IPS-NIHi7 (cell line): ENCODE data around the gene TMEM161A.
"Not testable (repeated sequence)": the region's sequence is repeated elsewhere in the genome, so short reads cannot be mapped to it uniquely, and the experiment has no call there.

Experiments used
- DNase-seq: peaks from one replicate; pipeline ENCODE4 v3.0.0; 2012; ENCODE audit warnings: mixed read lengths; ENCODE audit errors: extremely low spot score

TMEM161A gene

GRCh38 chr19:19122902-19123301 is 15.4 kb downstream of the TMEM161A start:
- DNase-seq, result no peak

GRCh38 chr19:19121371-19121770 is 16.9 kb downstream of the TMEM161A start:
- DNase-seq, result no peak

GRCh38 chr19:19120308-19121231 is 17.7 kb downstream of the TMEM161A start:
- peak; percentile 100 for DNase-seq

- DNase-seq, result no peak
Measured at GRCh38 chr19:19119325-19120237, 18.7 kb downstream of the TMEM161A start.

GRCh38 chr19:19115954-19116353 is 22.3 kb downstream of the TMEM161A start:
- DNase-seq, result peak; percentile 79

- no peak for DNase-seq
Measured at GRCh38 chr19:19113040-19113626, 25.1 kb downstream of the TMEM161A start.

GRCh38 chr19:19111967-19112580 is 26.2 kb downstream of the TMEM161A start:
- no peak for DNase-seq

- no peak for DNase-seq
Measured at GRCh38 chr19:19111136-19111835, 27.0 kb downstream of the TMEM161A start.

- DNase-seq, result peak; percentile 73
Measured at GRCh38 chr19:19110410-19111135, 27.7 kb downstream of the TMEM161A start.

- no peak for DNase-seq
Measured at GRCh38 chr19:19109601-19110000, 28.7 kb downstream of the TMEM161A start.

- no peak for DNase-seq
Measured at GRCh38 chr19:19107654-19108053, 30.6 kb downstream of the TMEM161A start.

- not testable (repeated sequence) for DNase-seq
Measured at GRCh38 chr19:19106938-19107337, 31.3 kb downstream of the TMEM161A start.

GRCh38 chr19:19106056-19106551 is 32.2 kb downstream of the TMEM161A start:
- peak; percentile 49 for DNase-seq

GRCh38 chr19:19105365-19106055 is 32.8 kb downstream of the TMEM161A start:
- peak; percentile 86 for DNase-seq

- no peak for DNase-seq
Measured at GRCh38 chr19:19103167-19103566, 35.1 kb downstream of the TMEM161A start.

GRCh38 chr19:19102566-19102965 is 35.7 kb downstream of the TMEM161A start:
- not testable (repeated sequence) for DNase-seq

GRCh38 chr19:19101540-19101939 is 36.7 kb downstream of the TMEM161A start:
- peak; percentile 5 for DNase-seq

- no peak for DNase-seq
Measured at GRCh38 chr19:19098703-19099632, 39.3 kb downstream of the TMEM161A start.
